Inferior parietal cortex (tissue), 1 donor: ENCODE measurements around the gene SYNE4.
"Not testable (repeated sequence)": the region's sequence is repeated elsewhere in the genome, so short reads cannot be mapped to it uniquely, and the experiment has no call there.

Experiments used
- DNase-seq: peaks from one replicate; pipeline ENCODE4 v3.0.0-alpha.2; 2016; ENCODE audit errors: extremely low spot score

The SYNE4 gene

DNA sequence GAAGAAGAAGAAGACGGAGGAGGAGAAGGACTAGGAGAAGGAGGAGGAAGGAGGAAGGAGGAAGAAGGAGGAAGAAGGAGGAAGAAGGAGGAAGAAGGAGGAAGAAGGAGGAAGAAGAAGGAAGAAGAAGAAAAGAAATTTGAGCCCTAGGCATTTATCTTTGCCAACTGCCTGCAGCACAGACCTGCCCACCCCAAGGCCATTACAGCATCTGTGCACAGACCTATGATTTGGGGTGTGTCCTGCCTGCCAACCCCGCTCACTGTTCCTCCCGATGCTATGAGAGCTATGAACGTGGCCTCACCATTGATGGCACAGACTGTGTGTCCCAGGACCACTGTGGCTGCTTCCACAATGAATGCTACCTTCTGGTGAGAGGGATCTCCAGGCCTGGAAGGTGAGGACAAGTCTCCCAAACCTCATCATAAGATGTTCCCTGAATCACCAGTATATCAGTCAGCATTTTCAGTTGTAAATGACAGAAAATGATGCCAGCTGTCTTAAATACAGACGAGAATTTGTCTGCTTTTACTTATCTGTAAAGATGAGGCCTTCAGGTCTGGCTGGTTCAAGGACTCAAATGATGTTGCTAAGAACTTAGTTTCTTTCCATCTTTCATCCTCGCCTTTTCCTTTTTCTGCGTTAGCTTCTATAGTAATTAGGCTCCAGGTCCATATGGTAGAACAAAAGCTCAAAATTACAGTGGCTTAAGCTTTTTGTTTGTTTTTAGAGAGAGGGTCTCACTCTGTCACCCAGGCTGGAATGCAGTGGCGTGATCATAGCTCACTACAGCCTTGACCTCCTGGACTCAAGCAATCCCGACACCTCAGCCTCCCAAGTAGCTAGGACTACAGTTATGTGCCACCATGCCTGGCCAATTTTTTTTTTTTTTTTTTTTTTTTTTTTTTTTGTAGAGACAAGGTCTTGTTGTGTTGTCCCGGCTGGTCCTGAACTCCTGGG lies 17.6 kb downstream of the SYNE4 start:
- no peak for DNase-seq

DNA sequence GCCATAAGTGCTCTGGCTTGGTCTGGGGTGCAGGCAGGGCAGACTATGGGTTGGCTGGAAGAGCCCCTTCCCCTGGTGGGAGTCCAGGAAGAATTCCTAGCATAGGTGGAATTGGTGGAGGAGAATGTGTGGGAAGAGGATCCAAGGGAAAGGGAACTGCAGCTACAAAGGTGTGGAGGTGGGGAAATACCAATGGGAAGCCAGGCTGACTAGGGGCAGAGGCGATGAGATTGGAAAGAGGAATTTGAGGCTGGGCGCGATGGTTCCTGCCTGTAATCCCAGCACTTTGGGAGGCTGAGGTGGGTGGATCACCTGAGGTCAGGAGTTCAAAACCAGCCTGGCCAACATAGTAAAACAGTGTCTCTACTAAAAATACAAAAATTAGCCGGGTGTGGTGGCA lies 18.5 kb downstream of the SYNE4 start:
- no peak for DNase-seq

DNA sequence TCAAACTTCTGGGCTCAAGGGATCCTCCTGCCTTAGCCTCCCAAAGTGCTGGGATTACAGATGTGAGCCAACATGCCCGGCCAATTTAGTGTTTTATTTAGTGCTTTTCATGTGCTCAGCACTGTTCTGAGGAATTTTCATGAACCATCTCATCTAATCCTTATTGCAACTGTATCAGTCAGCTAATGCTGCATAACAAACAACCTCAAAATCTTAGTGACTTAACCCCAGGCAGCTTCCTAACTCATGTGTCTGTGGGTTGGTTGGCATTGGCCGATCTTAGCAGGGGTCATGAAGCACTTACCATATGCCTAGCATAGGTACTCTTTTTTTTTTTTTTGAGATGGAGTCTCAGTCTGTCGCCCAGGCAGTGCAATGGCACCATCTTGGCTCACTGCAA lies 19.8 kb downstream of the SYNE4 start:
- no peak for DNase-seq

DNA sequence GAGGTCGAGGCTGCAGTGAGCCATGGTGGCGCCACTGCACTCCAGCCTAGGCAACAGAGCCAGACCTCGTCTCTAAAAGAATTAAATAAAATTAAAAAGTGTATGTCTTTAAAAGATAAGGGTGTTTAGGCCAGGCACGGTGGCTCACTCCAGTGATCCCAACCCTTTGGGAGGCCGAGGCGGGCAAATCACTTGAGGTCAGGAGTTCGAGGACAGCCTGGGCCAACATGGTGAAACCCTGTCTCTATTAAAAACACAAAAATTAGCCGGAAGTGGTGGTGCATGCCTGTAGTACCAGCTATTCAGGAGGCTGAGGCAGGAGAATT lies 21.1 kb downstream of the SYNE4 start:
- no peak for DNase-seq

DNA sequence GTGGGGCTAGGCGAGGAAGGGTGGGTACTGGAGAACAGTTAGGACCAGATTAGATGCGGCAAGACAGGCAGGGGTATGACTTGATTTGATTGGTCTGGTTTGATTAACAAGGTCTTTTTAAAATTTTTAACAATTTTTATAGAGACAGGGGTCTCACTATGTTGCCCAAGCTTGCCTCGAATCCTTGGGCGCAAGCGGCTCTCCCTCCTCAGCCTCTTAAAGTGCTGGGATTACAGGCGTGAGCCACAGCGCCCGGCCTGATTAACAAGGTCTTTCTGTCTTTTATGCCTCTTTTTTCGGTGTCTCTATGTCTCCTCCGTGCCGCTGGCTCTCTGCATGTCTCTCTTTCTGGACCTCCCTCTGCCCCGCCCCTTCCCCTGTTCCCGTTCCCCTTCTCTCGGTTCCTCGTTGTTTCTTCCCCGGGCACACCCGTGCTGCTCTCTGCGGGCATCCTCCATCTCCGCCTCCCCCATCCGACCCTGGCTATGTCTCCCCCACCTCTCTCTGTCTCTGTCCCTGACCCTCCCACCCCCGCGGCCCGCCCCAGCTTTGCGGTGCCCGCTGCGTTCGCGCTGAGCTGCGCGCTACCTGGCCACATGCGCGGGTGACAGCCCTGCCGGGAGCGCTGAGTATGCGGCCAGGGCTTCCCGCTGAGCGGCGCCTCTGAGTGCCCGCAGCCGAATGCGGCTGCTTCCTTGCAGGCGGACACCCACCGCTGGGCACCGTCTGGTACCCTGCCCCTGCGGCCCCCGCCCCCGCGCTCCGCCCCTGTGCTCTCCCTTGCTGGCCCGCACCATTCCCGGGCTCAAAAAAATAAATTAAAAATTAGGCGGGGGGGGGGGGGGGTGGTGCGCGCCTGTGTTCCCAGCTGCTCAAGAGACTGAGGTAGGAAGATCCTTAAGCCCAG lies 21.7 kb downstream of the SYNE4 start:
- no peak for DNase-seq

DNA sequence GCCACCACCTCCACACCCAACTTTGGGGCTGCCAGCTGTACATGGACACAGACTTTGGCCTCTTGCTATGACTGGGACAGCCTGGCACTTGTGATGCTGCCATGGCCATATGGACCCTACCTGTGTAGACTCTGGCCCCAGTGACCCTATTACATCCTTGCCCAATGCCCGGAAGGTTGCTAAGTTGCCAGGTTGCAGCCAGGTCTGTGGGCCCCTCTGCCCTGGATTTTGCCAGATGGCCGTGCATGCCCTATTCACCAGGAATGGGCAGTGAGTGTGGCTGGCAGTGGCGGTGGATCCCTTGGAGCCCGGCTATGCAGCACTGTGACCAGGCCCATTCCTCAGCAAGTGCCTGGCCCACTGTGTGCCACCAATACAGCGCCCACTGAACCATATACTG lies 22.5 kb downstream of the SYNE4 start:
- no peak for DNase-seq

DNA sequence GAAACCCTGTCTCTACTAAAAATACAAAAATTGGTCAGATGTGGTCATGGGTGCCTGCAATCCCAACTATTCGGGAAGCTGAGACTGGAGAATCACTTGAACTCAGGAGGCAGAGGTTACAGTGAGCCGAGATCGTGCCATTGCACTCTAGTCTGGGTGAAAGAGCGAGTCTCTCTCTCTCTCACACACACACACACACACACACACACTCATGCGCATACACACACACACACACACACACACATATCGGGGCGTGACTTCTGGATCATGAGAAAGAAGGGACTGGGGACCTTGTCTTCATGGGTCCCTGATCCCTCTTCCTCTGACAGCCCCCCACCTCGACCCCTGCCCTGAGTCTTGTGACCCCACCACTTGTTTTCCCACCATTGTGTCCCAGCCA lies 25.4 kb downstream of the SYNE4 start:
- DNase-seq = no peak

DNA sequence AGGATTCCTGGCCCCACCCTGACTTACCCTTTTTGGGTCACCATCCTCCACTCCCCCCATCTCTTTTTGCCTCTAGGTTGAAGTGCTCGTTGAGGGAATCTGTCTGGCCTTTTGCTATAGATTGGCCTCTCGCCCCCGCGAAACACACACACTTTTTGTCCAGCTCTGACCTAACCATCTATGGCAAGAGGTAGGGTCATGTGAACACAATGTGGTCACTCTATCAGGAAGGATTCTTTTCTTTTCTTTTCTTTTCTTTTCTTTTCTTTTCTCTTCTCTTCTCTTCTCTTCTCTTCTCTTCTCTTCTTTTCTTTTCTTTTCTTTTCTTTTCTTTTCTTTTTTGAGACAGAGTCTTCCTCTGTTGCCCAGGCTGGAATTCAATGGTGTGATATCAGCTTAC lies 27.6 kb downstream of the SYNE4 start:
- DNase-seq = not testable (repeated sequence)

DNA sequence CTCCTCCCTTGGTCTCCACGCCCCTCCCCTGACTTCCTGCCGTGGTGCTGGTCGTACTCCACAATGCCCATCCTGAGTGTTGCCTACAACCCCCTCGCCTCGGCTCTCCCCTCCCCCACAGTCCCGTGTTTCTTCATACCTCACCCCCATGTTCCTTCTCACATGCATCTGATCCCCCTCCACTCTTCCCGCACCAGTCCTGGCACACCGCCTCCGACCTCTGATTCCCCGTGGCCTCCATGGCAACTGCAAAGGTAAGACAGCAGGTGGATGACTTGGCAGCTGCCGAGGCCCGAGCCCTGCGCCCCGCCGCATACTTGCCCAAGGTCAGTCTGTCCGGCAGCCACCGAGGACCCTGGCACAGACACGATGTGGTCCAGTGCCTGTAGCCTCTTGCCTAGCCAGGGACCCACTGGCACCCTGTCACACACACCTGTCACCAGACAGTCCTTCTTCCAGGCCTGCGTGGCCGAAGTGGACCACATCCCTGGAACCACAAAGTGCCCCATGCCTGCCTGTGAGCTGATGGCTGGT lies 29.7 kb downstream of the SYNE4 start:
- DNase-seq = no peak

DNA sequence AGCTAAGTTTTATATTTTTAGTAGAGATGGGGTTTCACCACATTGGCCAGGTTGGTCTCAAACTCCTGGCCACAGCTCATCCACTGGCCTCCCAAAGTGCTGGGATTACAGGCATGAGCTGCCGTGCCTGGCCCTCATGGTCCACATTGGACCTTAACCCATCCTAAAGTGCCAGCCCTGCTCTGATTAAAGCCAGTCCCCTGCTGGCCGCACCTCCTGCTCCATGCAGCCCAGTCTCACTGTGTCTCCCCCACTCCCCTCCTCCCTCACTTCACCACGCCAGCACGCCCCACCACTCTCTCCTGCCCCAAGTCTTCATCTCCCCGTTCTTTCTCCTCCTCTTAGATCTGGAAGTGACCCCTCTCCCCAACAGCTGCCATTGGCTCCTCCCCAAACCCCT lies 30.3 kb downstream of the SYNE4 start:
- no peak for DNase-seq

DNA sequence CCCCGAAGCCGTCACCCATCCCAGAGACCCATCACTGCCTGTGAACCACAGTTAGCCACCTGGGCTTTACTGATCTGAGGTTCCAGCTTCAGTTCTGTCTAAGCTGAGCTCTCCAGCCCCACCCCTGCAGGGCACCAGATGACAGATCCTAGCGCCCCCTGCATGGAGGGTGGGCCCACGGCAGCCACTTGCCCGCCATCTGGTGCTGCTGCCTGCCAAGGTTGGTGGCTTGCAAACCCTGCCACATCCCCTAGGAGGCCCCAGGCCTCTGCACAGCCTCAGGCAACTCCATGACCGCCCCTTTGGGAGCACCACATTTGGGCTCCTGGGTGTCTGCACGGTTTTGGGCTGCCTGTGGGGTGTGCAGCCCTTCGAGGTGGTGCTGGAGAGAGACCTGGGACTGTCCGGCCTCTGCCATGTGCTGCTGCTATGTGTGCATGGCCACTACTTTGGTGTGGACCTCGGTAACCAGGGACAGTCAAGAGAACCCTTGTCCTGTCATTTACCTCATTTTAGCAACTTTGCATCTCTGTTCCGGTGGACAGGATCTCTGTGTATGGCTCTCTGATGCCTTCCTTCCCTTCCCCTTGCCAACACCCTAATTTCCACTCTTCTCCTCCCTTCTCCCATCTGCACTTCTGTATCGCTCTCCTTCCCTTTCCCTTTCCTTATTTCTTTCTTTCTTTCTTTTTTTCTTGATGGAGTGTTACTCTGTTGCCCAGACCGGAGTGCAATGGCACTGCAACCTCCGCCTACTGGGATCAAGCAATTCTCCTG lies 31.0 kb downstream of the SYNE4 start:
- no peak for DNase-seq

DNA sequence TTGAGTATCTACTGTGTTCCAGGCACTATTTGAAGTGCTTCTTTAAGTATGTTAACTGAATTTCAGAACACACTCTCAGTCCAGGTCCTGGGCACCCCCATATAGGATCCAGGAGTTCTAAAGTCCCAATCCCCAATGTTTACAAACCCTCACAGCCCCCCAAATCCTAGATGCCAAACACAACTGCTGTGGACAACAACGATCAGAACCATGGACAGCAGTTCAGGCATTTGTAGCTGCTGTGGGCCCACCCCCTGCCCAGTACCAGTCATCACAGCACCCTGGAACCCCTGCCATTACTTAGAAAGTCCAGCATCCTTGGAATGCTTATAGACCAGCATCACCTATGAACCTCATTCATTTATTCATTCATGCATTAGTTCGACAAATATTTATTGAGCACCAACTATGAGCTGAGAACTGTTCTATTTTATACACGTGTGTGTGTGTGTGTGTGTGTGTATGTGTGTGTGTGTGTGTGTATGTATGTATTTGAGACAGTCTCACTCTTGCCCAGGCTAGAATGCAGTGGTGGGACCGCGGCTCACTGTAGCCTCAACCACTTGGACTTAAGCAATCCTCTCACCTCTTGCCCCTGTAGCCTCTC lies 32.9 kb downstream of the SYNE4 start:
- no peak for DNase-seq

DNA sequence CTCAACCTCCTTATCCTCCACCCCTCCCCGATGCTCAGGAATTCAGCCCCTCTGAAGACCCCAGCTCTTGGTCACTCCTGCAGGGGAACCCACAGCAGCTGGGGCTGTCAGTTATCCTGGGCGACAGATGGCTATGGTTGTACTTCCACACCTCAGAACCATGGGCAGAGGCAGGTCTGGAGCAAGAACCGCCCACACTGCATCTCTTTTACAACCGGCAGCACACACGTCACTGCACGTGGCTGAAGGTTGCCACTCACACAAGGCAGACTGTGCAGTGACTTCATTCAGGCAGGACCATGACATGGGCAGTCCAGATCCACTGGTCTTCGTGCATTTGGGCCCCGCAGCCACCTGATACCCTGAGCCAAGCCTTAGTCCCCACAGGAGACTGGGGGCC lies 35.1 kb downstream of the SYNE4 start:
- DNase-seq = no peak

DNA sequence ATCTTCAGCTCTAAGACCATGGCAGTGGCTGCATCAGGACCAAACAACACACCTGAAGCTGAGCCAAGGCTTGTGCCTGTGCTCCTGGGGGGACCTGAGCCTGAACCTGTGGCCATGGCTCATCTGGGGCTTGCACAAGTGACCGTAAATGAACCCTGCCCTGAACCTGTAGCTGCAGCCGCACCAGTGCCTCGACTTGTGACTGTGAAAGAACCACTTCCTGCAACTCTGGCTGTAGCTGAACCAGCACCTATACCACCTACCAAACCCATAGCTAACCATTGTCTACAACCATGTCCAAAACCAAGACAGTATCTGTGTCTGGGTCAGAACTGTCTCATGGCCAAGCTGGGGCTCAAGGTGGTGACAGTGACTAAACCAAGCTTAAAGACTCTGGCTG lies 41.8 kb downstream of the SYNE4 start:
- DNase-seq = no peak

DNA sequence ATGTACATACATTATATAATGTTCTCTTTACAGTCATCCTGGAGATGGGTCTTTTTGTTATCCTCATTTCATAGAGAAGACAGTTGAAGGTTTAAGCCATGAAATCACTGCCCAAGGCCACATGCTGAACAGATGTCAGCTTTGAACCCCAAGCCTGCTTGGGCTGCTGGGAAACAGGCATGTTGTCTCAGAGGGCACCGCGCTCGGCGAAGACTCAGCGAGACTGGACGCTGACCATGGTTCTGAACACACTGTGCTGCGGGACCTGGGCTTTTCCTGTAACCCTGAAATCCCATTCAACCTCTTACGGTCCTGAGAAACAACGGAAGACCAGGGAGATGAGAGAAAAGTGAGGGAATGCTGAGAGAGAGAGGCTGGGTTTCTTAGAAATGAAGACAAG lies 45.1 kb downstream of the SYNE4 start:
- no peak for DNase-seq

DNA sequence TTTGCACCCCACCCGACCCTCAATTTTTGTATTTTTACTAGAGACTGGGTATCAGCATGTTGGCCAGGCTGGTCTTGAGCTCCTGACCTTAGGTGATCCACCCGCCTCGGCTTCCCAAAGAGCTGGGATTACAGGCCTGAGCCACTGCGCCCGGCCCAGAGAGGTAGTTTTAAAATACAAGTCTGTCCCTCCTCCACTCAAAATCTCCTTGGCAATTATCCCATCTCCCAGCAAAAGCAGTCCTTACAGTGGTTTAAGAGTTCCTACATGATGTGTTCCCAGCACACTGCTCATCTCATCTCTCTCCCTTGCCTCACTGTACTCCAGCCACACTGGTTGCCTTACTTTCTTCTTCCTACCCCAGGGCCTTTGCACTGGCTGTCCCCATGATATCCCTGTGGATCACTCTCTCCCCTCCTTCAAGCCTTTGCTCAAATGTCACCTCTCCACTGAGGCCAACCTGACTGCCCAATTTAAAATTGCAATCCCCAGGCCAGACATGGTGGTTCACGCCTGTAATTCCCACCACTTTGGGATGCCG lies 48.1 kb downstream of the SYNE4 start:
- no peak for DNase-seq

DNA sequence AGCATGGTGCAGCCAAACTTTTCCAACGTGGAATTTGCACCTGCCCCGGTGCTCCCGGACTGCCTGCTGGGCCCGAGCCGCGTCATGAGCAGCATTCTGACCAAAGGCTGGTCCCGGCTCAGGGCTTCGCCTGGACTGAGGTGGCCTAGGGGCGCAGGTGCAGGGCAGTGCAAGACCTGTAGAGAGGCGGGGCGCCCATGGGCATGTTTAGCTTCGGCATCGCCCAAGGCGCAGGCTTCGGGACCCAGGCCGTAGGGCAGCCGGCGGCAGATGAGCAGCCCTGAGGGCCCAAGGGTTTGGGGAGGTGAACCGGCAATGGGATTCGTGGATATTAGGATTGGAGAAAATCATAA lies 48.7 kb downstream of the SYNE4 start:
- no peak for DNase-seq

DNA sequence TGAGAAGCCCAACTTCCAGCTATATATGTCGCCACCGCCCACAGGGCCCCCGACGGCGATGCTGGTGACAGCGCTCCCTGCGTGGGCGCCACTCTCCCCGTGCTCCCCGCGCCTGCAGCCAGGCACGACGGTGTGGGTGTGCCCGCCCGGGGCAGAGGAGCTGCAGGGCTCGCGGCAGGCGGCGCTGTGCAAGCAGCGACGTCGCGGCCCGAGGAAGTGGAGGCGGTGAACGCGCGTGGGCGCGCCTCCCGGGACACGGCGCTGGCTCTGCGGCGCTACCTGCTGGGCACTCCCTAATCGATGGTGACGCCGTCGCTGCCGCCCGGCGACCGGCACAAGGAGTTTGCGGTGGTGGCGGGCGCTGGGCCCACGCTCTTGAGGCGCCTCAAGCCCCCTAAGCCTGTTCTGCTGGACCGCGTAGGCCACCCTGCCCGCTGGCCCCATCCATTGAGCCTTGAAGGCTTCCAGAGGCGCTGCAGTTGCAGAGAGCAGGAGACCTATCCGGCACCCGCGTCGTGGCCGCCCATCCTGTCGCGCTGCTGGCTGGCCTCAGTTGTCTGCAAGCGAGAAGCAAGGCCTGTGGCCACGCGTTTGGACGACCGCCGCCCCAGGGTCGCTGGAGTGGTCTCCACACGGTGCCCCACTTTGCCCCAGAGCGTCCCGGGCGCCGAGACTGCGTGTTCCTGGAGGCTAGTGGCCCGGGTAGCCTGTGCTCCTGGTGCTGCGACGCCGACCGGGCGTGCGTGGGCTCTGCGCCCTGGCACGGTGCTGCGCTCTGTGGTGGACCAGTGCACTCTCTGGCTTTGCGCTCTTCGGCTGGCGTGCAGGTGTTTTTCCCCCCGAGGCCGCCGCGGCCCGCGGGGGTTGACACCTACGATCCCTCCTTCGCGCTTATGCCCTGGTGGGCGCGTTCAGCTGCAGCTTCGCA lies 49.3 kb downstream of the SYNE4 start:
- no peak for DNase-seq

DNA sequence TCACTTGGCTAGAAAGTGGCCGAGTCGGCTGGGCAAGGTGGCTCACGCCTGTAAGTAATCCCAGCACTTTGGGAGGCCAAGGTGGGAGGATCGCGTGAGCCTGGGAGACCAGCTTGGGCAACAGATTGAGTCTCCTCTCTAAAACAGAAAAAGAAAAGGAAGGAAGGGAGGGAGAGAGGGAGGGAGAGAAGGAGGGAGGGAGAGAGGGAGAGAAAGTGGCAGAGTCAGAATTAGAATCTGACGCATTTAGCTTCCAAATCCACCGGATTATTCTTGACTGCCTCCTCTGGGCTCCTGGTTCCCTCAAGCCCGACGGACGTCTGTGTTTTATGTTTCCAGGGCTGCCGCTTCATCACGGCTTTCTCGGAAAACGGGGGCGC lies 50.0 kb downstream of the SYNE4 start:
- DNase-seq = no peak

DNA sequence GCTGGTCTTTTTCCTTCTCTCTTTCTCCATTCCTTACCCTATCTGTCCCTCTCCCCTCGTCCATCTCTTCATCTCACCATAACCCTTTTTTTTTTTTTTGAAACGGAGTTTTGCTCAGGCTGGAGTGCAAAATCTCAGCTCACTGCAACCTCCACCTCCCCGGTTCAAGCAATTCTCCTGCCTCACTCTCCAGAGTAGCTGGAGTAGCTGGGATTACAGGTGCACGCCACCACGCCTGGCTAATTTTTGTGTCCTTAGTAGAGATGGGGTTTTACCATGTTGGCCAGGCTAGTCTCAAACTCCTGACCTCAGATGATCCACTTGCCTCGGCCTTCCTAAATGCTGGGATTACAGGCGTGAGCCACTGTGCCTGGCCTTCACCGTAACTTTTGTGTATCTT lies 51.2 kb downstream of the SYNE4 start:
- DNase-seq = not testable (repeated sequence)
